ENCODE measurements around the gene SSX2.
"Not testable (repeated sequence)": the region's sequence is repeated elsewhere in the genome, so short reads cannot be mapped to it uniquely, and the experiment has no call there.

Gene SSX2

DNA sequence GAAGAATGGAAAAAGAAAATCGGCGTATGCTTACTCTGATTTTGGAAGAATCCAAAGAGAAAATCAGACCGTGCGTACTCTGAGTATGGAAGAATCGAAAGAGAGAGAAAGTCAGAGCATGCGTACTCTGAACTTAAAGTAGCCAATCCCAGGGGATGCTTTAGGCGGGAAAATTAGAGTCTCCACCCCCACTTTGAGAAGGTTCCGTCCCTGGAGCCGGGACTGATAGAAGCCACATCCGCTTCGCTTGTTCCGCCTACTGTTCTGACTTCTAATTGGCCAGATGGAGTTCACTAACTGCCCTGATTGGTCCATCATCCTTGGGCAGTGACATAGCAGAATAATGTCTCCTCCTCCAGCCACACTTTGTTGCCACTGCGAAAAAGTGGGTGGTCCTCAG lies at the start of gene SSX2:
Gene SSX2, minus strand, starts transcription at position 101 of the 400 bp plus-strand sequence. CDS start 1,429 bp downstream, outside the sequence.
- not testable (repeated sequence) for DNase-seq (ENCODE audit: low read depth in 2 of 2, low spot score in 1 of 2)

GRCh38 chrX:52750952-52751351 lies 44.0 kb upstream of the SSX2 start, which contains the start of gene SSX2B:
Gene SSX2B, plus strand, starts transcription at chrX:52751252. Its CDS starts 1,429 bp downstream, at chrX:52752681.
- not testable (repeated sequence) for DNase-seq (ENCODE audit: low read depth in 2 of 2, low spot score in 1 of 2)

DNA sequence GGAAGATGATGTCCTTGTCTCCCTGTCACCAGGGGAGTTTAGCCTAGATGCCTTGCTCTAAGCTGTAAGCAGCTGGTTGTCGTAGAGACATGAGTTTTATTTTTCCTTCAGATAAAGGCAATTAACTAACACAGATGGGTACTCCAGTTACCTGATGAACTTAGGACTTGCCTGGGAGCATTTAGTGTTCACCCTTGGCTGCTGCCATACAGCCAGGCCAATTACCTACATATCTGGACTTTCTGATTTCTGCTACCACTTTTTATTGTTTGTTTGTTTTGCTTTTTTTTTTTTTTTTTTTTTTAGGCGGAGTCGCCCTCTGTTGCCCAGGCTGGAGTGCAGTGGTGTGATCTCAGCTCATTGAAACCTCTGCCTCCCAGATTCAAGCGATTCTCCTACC lies 14.9 kb downstream of the SSX2 start:
- DNase-seq (ENCODE audit: low read depth in 2 of 2, low spot score in 1 of 2) = not testable (repeated sequence)

GRCh38 chrX:52662218-52662617 lies 44.8 kb downstream of the SSX2 start:
- not testable (repeated sequence) for DNase-seq (ENCODE audit: low read depth in 2 of 2, low spot score in 1 of 2)

GRCh38 chrX:52655475-52655874 lies 51.5 kb downstream of the SSX2 start:
- DNase-seq (ENCODE audit: low read depth in 2 of 2, low spot score in 1 of 2) = not testable (repeated sequence)

GRCh38 chrX:52654800-52655199 lies 52.2 kb downstream of the SSX2 start, which contains the start of gene SSX7:
Gene SSX7, minus strand, starts transcription at chrX:52654900. Its CDS starts 1,428 bp downstream, at chrX:52653472.
- DNase-seq (ENCODE audit: low read depth in 2 of 2, low spot score in 1 of 2) = not testable (repeated sequence)

DNA sequence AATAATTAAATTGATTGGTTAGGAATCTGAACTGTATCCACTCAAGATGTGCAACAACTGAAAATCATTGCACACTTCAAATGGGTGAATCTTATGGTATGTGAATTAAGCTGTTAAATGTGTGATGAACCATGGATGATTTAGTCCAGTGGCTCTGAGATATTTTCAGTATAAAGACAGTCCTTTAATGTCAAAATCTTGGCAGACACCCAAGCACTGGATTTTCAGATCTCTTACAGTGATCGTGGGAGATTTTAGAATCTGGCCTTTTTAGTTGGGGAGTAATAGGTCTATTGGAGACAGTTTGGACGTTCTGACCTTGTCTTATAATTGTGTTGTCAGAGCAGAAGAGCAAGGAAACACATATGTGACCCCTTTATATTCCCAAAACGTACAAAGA lies 56.3 kb downstream of the SSX2 start:
- DNase-seq (ENCODE audit: low read depth in 2 of 2, low spot score in 1 of 2) = not testable (repeated sequence)

- DNase-seq (ENCODE audit: low read depth in 2 of 2, low spot score in 1 of 2) = not testable (repeated sequence)
These were observed 58.0 kb downstream of the SSX2 start for GRCh38 chrX:52648956-52649355.
